Measurements from ENCODE around the gene SEMA4F.
"Not testable (repeated sequence)": the region's sequence is repeated elsewhere in the genome, so short reads cannot be mapped to it uniquely, and the experiment has no call there.

Gene SEMA4F

GRCh38 chr2:74653985-74654882, at the start of gene SEMA4F:
SEMA4F (plus strand) TSS chr2:74654247; CDS start chr2:74654377, 130 bp downstream.
- DNase-seq = peak; percentile 91

- no peak for DNase-seq
Measured at GRCh38 chr2:74606927-74607326, 47.1 kb upstream of the SEMA4F start.

- DNase-seq = no peak
Measured at GRCh38 chr2:74617122-74617521, 36.9 kb upstream of the SEMA4F start.

- no peak for DNase-seq
Measured at GRCh38 chr2:74618410-74619083, 35.5 kb upstream of the SEMA4F start.

GRCh38 chr2:74619651-74620297, 34.3 kb upstream of the SEMA4F start:
- DNase-seq = peak; percentile 62

GRCh38 chr2:74620671-74621070, 33.4 kb upstream of the SEMA4F start:
- DNase-seq = no peak

GRCh38 chr2:74625658-74626425, 28.2 kb upstream of the SEMA4F start:
- DNase-seq = no peak

- no peak for DNase-seq
Measured at GRCh38 chr2:74628538-74629105, 25.4 kb upstream of the SEMA4F start.

- DNase-seq = not testable (repeated sequence)
Measured at GRCh38 chr2:74630454-74630853, 23.6 kb upstream of the SEMA4F start.

GRCh38 chr2:74632209-74632938, 21.7 kb upstream of the SEMA4F start:
- DNase-seq = no peak

- DNase-seq = no peak
Measured at GRCh38 chr2:74632939-74633312, 21.1 kb upstream of the SEMA4F start.

GRCh38 chr2:74639550-74639949, 14.5 kb upstream of the SEMA4F start:
- no peak for DNase-seq

- DNase-seq = no peak
Measured at GRCh38 chr2:74645344-74645743, 8.7 kb upstream of the SEMA4F start.

- no peak for DNase-seq
Measured at GRCh38 chr2:74646201-74646600, 7.8 kb upstream of the SEMA4F start.

GRCh38 chr2:74646834-74647482, 7.1 kb upstream of the SEMA4F start:
- DNase-seq = no peak

GRCh38 chr2:74648009-74648443, 6.0 kb upstream of the SEMA4F start, which contains the start of gene M1AP:
M1AP (minus strand) TSS chr2:74648330; CDS start chr2:74640275, 8,055 bp downstream.
- DNase-seq = no peak

GRCh38 chr2:74653589-74653984, 460 bp upstream of the SEMA4F start:
- DNase-seq = no peak

GRCh38 chr2:74655579-74655978, 1.5 kb downstream of the SEMA4F start:
- DNase-seq = no peak

- DNase-seq = no peak
Measured at GRCh38 chr2:74658516-74658915, 4.5 kb downstream of the SEMA4F start.

- no peak for DNase-seq
Measured at GRCh38 chr2:74659462-74659861, 5.4 kb downstream of the SEMA4F start.

GRCh38 chr2:74668087-74668486, 14.0 kb downstream of the SEMA4F start:
- DNase-seq = no peak
